CD4-positive, alpha-beta T cell treated with Interleukin-6 for 4 hours (primary cell): ENCODE data around the gene MFN1.

Experiments used
- DNase-seq: peaks from one replicate; pipeline ENCODE4 v3.0.0-alpha.2; 2020; ENCODE audit warnings: mixed read lengths

The MFN1 gene

GRCh38 chr3:179348325-179349013 lies 960 bp downstream of the MFN1 start:
- no peak for DNase-seq

- no peak for DNase-seq
These were observed 8.5 kb downstream of the MFN1 start for GRCh38 chr3:179355996-179356395.

- no peak for DNase-seq
These were observed 15.8 kb downstream of the MFN1 start for GRCh38 chr3:179363332-179363731.

- DNase-seq = no peak
These were observed 22.1 kb downstream of the MFN1 start for GRCh38 chr3:179369621-179370020.

GRCh38 chr3:179373938-179374337 lies 26.4 kb downstream of the MFN1 start:
- DNase-seq = no peak

GRCh38 chr3:179375091-179375999 lies 27.8 kb downstream of the MFN1 start:
- DNase-seq = no peak

GRCh38 chr3:179376474-179376873 lies 29.0 kb downstream of the MFN1 start:
- DNase-seq = no peak

- DNase-seq = no peak
These were observed 44.4 kb downstream of the MFN1 start for GRCh38 chr3:179391906-179392305.

- no peak for DNase-seq
These were observed 51.2 kb downstream of the MFN1 start for GRCh38 chr3:179398574-179399231.

GRCh38 chr3:179401561-179401960 lies 54.1 kb downstream of the MFN1 start:
- no peak for DNase-seq

GRCh38 chr3:179402963-179403362 lies 55.5 kb downstream of the MFN1 start:
- no peak for DNase-seq

- DNase-seq = no peak
These were observed 56.8 kb downstream of the MFN1 start for GRCh38 chr3:179404307-179404706.

GRCh38 chr3:179410331-179410730 lies 62.8 kb downstream of the MFN1 start:
- no peak for DNase-seq

- DNase-seq = no peak
These were observed 63.5 kb downstream of the MFN1 start for GRCh38 chr3:179410999-179411398.

- DNase-seq = no peak
These were observed 67.3 kb downstream of the MFN1 start for GRCh38 chr3:179414804-179415203.

- no peak for DNase-seq
These were observed 67.9 kb downstream of the MFN1 start for GRCh38 chr3:179415377-179415776.

GRCh38 chr3:179416681-179417080 lies 69.2 kb downstream of the MFN1 start:
- DNase-seq = no peak

- DNase-seq = no peak
These were observed 71.1 kb downstream of the MFN1 start for GRCh38 chr3:179418610-179419009.

GRCh38 chr3:179421500-179421899 lies 74.0 kb downstream of the MFN1 start:
- no peak for DNase-seq

- DNase-seq = no peak
These were observed 77.6 kb downstream of the MFN1 start for GRCh38 chr3:179425075-179425474.

GRCh38 chr3:179428876-179429548 lies 81.5 kb downstream of the MFN1 start:
- DNase-seq = no peak

GRCh38 chr3:179430277-179430870 lies 82.9 kb downstream of the MFN1 start:
- no peak for DNase-seq

GRCh38 chr3:179432021-179432420 lies 84.5 kb downstream of the MFN1 start:
- no peak for DNase-seq
